CD4-positive, alpha-beta T cell treated with Interferon gamma for 1 hour (primary cell): Measurements from ENCODE around the gene RTBDN.

Experiments used
- DNase-seq: peaks from one replicate; pipeline ENCODE4 v3.0.0-alpha.2; 2020

RTBDN gene

GRCh38 chr19:12834566-12834943 is at the start of gene RTBDN:
TSS of gene RTBDN (minus strand) at chr19:12834579. CDS start at chr19:12829979, 4,600 bp downstream.
- DNase-seq, result no peak

GRCh38 chr19:12882589-12882988 is 48.2 kb upstream of the RTBDN start:
- DNase-seq, result no peak

GRCh38 chr19:12881172-12881808 is 46.9 kb upstream of the RTBDN start, which contains the start of gene DNASE2:
TSS of gene DNASE2 (minus strand) at chr19:12881449. CDS start at chr19:12881375, 74 bp downstream.
- peak; percentile 93 for DNase-seq

GRCh38 chr19:12880551-12881171 is 46.3 kb upstream of the RTBDN start:
- DNase-seq, result no peak

- DNase-seq, result no peak
These were observed 40.7 kb upstream of the RTBDN start for GRCh38 chr19:12875086-12875485.

- DNase-seq, result no peak
These were observed 39.7 kb upstream of the RTBDN start for GRCh38 chr19:12873891-12874745.

GRCh38 chr19:12872941-12873890 is 38.8 kb upstream of the RTBDN start:
- DNase-seq, result peak; percentile 81

- no peak for DNase-seq
These were observed 37.9 kb upstream of the RTBDN start for GRCh38 chr19:12872255-12872654.

GRCh38 chr19:12871681-12872080 is 37.3 kb upstream of the RTBDN start:
- no peak for DNase-seq

GRCh38 chr19:12868540-12869112 is 34.2 kb upstream of the RTBDN start:
- DNase-seq, result no peak

GRCh38 chr19:12867120-12868099 is 33.0 kb upstream of the RTBDN start:
- peak; percentile 68 for DNase-seq

- DNase-seq, result no peak
These were observed 32.2 kb upstream of the RTBDN start for GRCh38 chr19:12866416-12867119.

- no peak for DNase-seq
These were observed 31.5 kb upstream of the RTBDN start for GRCh38 chr19:12865746-12866415.

GRCh38 chr19:12864721-12865715 is 30.6 kb upstream of the RTBDN start:
- no peak for DNase-seq

GRCh38 chr19:12864143-12864542 is 29.8 kb upstream of the RTBDN start:
- no peak for DNase-seq

- DNase-seq, result no peak
These were observed 25.2 kb upstream of the RTBDN start for GRCh38 chr19:12859546-12859945.

GRCh38 chr19:12858041-12858928 is 23.9 kb upstream of the RTBDN start:
- DNase-seq, result no peak
